ENCODE results near the gene NFX1. TPM values are rescaled to one million over a fixed set of nuclear protein-coding genes. Genes with fewer than 3 reads are reported as not detected.
A peak's percentile ranks its signal among the peaks of the same experiment; 100 is the strongest.

NFX1 gene
- total and polyA plus RNA-seq, 2 experiments from 2014 or later = 18.5 to 19.5 TPM

DNA sequence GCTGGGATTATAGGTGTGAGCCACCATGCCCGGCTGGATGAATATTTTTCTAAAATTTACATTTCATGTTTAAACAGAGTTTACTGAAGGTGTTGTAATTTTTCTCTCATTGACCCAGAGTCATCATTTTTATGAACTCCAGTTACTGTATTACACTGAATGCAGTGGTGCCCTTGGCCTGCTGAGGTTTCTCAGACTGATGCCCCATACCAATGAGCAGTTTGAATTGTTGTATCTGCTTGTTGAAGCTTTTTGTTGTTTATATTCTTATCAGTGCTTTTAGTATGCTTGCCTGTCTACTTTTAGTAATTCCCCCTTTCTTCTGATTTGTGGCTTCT, 29.9 kb downstream of the NFX1 start:
- Histone ChIP-seq H3K36me3 (replicated peaks; ENCODE audit: insufficient read depth, low read depth) (peaks cover 8% of the 10 kb centered on the region), H2AFZ (no peak overlapping the region), H3K27me3 (no peaks in the 10 kb centered on the region), H3K4me2 (peak overlapping the region; percentile 44), H3K4me1 (ENCODE audit: insufficient read depth) (peaks cover 10% of the 10 kb centered on the region), H3K27ac (peak overlapping the region; percentile 89), H4K20me1 (ENCODE audit: insufficient read depth, poor library complexity, severe bottlenecking) (no peaks in the 10 kb centered on the region), H3K9me3 (ENCODE audit: low read depth) (no peaks in the 10 kb centered on the region), H3K4me3 (no peak overlapping the region), H3K79me2 (no peaks in the 10 kb centered on the region), H3K9me2 (replicated peaks; ENCODE audit: insufficient read depth) (no peaks in the 10 kb centered on the region)
- DNase-seq (ENCODE audit: low spot score) = no peak
- no peak for TF ChIP-seq EZH2phosphoT487 (IDR thresholded peaks at IDR 0.05; ENCODE audit: low read depth, severe bottlenecking, unreplicated experiment)
- WGBS (ENCODE audit: low lambda C conversion rate, missing lambda C conversion rate) = 83% methylated on average over 1 of the region's 1 CpG

DNA sequence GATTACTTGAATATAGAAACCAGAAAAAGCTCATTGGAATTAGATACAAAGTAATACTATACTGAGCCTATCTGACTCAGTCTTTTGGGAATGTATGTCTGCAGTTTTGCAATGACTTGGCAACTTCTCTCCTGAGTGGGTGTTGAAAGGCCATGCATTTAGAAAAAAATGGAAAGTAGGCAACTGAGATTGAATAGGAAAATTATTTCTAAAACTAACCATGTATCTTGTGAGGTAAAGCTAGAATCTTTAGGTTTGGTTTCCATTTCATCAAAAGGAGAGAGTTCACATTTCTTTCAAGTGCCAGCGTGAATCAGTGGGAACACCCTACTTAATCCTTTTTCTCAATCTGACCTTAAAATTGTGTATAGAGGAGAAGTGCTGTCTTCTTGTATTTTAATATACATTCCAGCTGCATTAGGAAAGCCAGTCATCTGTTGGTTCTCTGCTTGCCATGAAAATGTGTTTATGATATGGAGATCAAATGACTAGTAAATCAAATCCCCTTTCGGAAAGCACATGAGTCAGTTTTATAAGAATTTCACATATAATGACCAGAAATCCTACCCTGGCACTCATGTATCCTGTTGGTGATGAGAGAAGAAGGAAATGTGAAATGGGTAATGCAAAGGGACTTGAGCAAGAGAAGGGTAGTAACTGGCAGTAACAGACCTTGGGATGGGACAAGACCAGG, 30.4 kb downstream of the NFX1 start:
- peaks cover 8% of the 10 kb centered on the region for H3K36me3 ChIP-seq (replicated peaks; ENCODE audit: insufficient read depth, low read depth)

DNA sequence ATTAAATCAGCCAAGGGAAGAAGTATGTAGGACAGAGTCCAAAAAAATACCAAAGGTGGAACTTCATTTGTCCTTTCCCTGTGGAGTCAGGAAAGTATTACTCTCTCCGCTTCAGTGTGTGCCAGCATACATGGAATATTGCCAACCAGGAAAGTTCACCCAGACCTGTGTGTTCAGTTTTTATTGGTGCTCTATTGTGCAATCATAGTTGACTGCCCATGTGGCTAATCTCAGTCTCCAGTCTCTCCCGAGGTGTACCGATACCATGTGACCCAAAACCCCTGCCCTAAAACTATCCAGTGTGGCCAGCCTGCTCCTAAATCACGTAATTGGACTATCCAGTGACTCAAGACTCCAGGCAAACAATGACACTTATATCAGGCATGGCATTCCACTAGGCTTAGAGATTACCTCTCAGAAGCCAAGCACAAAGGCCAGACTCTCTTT, 38.8 kb downstream of the NFX1 start:
- Histone ChIP-seq H3K9me2 (replicated peaks; ENCODE audit: insufficient read depth) (no peaks in the 10 kb centered on the region), H3K9me3 (ENCODE audit: low read depth) (no peaks in the 10 kb centered on the region), H3K36me3 (replicated peaks; ENCODE audit: insufficient read depth, low read depth) (no peaks in the 10 kb centered on the region), H3K4me2 (no peak overlapping the region), H3K4me1 (ENCODE audit: insufficient read depth) (peaks cover 8% of the 10 kb centered on the region), H3K79me2 (no peaks in the 10 kb centered on the region), H3K27ac (peak overlapping the region; percentile 87), H3K4me3 (no peak overlapping the region), H4K20me1 (ENCODE audit: insufficient read depth, poor library complexity, severe bottlenecking) (no peaks in the 10 kb centered on the region), H3K27me3 (no peaks in the 10 kb centered on the region), H2AFZ (no peak overlapping the region)
- WGBS (ENCODE audit: low lambda C conversion rate, missing lambda C conversion rate) = 64% methylated on average over 4 of the region's 4 CpGs
- no peak for TF ChIP-seq EZH2phosphoT487 (IDR thresholded peaks at IDR 0.05; ENCODE audit: low read depth, severe bottlenecking, unreplicated experiment)
- no peak for TF ChIP-seq EZH2 (IDR thresholded peaks at IDR 0.05; ENCODE audit: borderline replicate concordance)
- TF ChIP-seq, protein P1, sequence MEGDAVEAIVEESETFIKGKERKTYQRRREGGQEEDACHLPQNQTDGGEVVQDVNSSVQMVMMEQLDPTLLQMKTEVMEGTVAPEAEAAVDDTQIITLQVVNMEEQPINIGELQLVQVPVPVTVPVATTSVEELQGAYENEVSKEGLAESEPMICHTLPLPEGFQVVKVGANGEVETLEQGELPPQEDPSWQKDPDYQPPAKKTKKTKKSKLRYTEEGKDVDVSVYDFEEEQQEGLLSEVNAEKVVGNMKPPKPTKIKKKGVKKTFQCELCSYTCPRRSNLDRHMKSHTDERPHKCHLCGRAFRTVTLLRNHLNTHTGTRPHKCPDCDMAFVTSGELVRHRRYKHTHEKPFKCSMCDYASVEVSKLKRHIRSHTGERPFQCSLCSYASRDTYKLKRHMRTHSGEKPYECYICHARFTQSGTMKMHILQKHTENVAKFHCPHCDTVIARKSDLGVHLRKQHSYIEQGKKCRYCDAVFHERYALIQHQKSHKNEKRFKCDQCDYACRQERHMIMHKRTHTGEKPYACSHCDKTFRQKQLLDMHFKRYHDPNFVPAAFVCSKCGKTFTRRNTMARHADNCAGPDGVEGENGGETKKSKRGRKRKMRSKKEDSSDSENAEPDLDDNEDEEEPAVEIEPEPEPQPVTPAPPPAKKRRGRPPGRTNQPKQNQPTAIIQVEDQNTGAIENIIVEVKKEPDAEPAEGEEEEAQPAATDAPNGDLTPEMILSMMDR (IDR thresholded peaks at IDR 0.05; ENCODE audit: poor library complexity) = no peak
- peak; percentile 75 for DNase-seq (ENCODE audit: low spot score)

More for the DNA sequence above, 30.4 kb downstream of the NFX1 start:
- DNase-seq (ENCODE audit: low spot score) = peak; percentile 48
- Histone ChIP-seq H3K27me3 (no peaks in the 10 kb centered on the region), H4K20me1 (ENCODE audit: insufficient read depth, poor library complexity, severe bottlenecking) (no peaks in the 10 kb centered on the region), H2AFZ (no peak overlapping the region), H3K27ac (peak overlapping the region; percentile 89), H3K9me2 (replicated peaks; ENCODE audit: insufficient read depth) (no peaks in the 10 kb centered on the region), H3K9me3 (ENCODE audit: low read depth) (no peaks in the 10 kb centered on the region), H3K4me1 (ENCODE audit: insufficient read depth) (peaks cover 10% of the 10 kb centered on the region), H3K4me2 (no peak overlapping the region), H3K79me2 (no peaks in the 10 kb centered on the region), H3K4me3 (no peak overlapping the region)
- WGBS (ENCODE audit: low lambda C conversion rate, missing lambda C conversion rate) = 65% methylated on average over 2 of the region's 2 CpGs
- TF ChIP-seq, protein P1 (IDR thresholded peaks at IDR 0.05; ENCODE audit: poor library complexity) = no peak
- TF ChIP-seq EZH2phosphoT487 (IDR thresholded peaks at IDR 0.05; ENCODE audit: low read depth, severe bottlenecking, unreplicated experiment) = no peak
- no peak for TF ChIP-seq EZH2 (IDR thresholded peaks at IDR 0.05; ENCODE audit: borderline replicate concordance)

DNA sequence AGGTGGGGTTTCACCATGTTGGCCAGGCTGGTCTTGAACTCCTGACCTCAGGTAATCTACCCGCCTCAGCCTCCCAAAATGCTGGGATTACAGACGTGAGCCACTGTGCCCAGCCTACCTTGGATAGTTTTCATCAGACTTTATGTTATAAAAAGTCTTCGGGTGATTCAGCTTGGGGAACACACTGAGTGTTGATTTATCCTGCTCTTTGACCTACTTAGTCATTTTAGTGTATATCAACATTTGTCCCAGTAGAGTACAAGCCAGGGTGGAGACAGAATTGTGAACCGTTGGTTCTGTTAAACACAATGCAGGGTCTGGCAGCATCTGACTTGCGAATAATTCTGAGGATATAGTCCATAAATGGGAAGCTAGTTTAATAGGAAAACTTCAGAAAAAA, 39.7 kb downstream of the NFX1 start:
- H2AFZ ChIP-seq = no peak overlapping the region
- H3K4me2 ChIP-seq = no peak overlapping the region
- TF ChIP-seq EZH2 (IDR thresholded peaks at IDR 0.05; ENCODE audit: borderline replicate concordance) (no peak), EZH2phosphoT487 (IDR thresholded peaks at IDR 0.05; ENCODE audit: low read depth, severe bottlenecking, unreplicated experiment) (no peak)
- TF ChIP-seq, protein P1 (IDR thresholded peaks at IDR 0.05; ENCODE audit: poor library complexity) = no peak
- no peaks in the 10 kb centered on the region for H3K36me3 ChIP-seq (replicated peaks; ENCODE audit: insufficient read depth, low read depth)
- no peaks in the 10 kb centered on the region for H3K27me3 ChIP-seq
- peak overlapping the region; percentile 87 for H3K27ac ChIP-seq
- H3K4me1 ChIP-seq (ENCODE audit: insufficient read depth) = peaks cover 8% of the 10 kb centered on the region
- no peaks in the 10 kb centered on the region for H3K79me2 ChIP-seq
- no peaks in the 10 kb centered on the region for H3K9me3 ChIP-seq (ENCODE audit: low read depth)
- H4K20me1 ChIP-seq (ENCODE audit: insufficient read depth, poor library complexity, severe bottlenecking) = no peaks in the 10 kb centered on the region
- H3K4me3 ChIP-seq = no peak overlapping the region
- 85% methylated on average over 5 of the region's 5 CpGs for WGBS (ENCODE audit: low lambda C conversion rate, missing lambda C conversion rate)
- H3K9me2 ChIP-seq (replicated peaks; ENCODE audit: insufficient read depth) = no peaks in the 10 kb centered on the region
- peak; percentile 20 for DNase-seq (ENCODE audit: low spot score)

Measured in hepatocyte (in vitro differentiated cells).